Tibial nerve (tissue), 4 donors: ENCODE data around the gene SYCP2. TPM values are rescaled to one million over a fixed set of nuclear protein-coding genes. Genes with fewer than 3 reads are reported as not detected.

Experiments
- DNase-seq, 2 donors: peaks; one replicate each; pipeline ENCODE4 v3.0.0-alpha.2; 2019; ENCODE audit warnings: low spot score in 2 of 2
- H3K27ac ChIP-seq, 4 donors: fragments of 200-600 bp; sonication (generic) in 3 of 4; one replicate each; pipeline ENCODE4 v1.5.1; 2017 to 2019; ENCODE audit warnings: mild to moderate bottlenecking in 1 of 4
- H3K27me3 ChIP-seq, 2 donors: fragments of 200-600 bp; sonication (generic) in 1 of 2; one replicate each; pipeline versions ENCODE4 v1.5.1 to v1.6.0; 2017 to 2019
- H3K36me3 ChIP-seq, 3 donors: fragments of 200-600 bp; sonication (generic); one replicate each; pipeline ENCODE4 v1.5.1; 2018 to 2019
- H3K4me1 ChIP-seq, 4 donors: fragments of 200-600 bp; sonication (generic) in 3 of 4; one replicate each; pipeline ENCODE4 v1.5.1; 2017 to 2019
- H3K4me3 ChIP-seq, 4 donors: fragments of 200-600 bp; sonication (generic) in 3 of 4; one replicate each; pipeline ENCODE4 v1.5.1; 2017 to 2019; ENCODE audit warnings: mild to moderate bottlenecking in 1 of 4, moderate library complexity in 1 of 4
- H3K9me3 ChIP-seq, 4 donors: fragments of 200-600 bp; sonication (generic) in 3 of 4; one replicate each; pipeline ENCODE4 v1.5.1; 2017 to 2019
- CTCF ChIP-seq, 5 experiments: fragments of 200-600 bp in 3 of 5; fragments of 450-650 bp in 2 of 5; sonication (generic) in 3 of 5; IDR thresholded peaks; one replicate each; pipeline ENCODE4 v1.5.1; 2016 to 2019; ENCODE audit warnings: antibody characterized with exemption in 5 of 5, mild to moderate bottlenecking in 3 of 5, moderate library complexity in 2 of 5
- EP300 ChIP-seq, 2 donors: sonication (generic); formaldehyde crosslinking; IDR thresholded peaks; one replicate each; pipeline ENCODE4 v1.6.1; 2017; ENCODE audit warnings: antibody characterized with exemption in 2 of 2, mild to moderate bottlenecking in 1 of 2
- POLR2A ChIP-seq, 2 donors: fragments of 450-650 bp; IDR thresholded peaks; one replicate each; pipeline ENCODE4 v1.6.1; 2017; ENCODE audit warnings: antibody characterized with exemption in 2 of 2, mild to moderate bottlenecking in 2 of 2, moderate library complexity in 2 of 2
- WGBS, 2 donors: methylation state at CpG; one replicate each; pipeline ENCODE4 v1.1.5; 2018; 5-methylcytosine and 5-hydroxymethylcytosine counted together
- total RNA-seq, 4 donors: library from RNA; depleted of rRNA; stranded (reverse); fragments of >200 nt; gene quantifications; one replicate each; pipeline ENCODE4 v1.1.0, GENCODE V29; 2016

SYCP2 gene
- total RNA-seq, 4 donors from 2014 or later: 3.1 to 4.2 (median 3.6) TPM

- Histone ChIP-seq H3K27me3 (no peaks in the 10 kb centered on the region), H3K9me3 (no peaks in the 10 kb centered on the region), H3K27ac (no peak overlapping the region), H3K36me3 (no peaks in the 10 kb centered on the region), H3K4me3 (no peak overlapping the region), H3K4me1 (no peaks in the 10 kb centered on the region)
- WGBS, 2 donors: 79 to 84% methylated on average over 2 of the region's 2 CpGs
- no peak for DNase-seq
- TF ChIP-seq POLR2A (IDR thresholded peaks at IDR 0.05): no peak
- no peak for TF ChIP-seq CTCF (IDR thresholded peaks at IDR 0.05)
Observed at GRCh38 chr20:59911041-59911440, 22.4 kb downstream of the SYCP2 start.

GRCh38 chr20:59908855-59909254, 24.6 kb downstream of the SYCP2 start:
- Histone ChIP-seq H3K27me3 (no peaks in the 10 kb centered on the region), H3K4me1 (no peaks in the 10 kb centered on the region), H3K9me3 (no peaks in the 10 kb centered on the region), H3K4me3 (no peak overlapping the region), H3K36me3 (no peaks in the 10 kb centered on the region), H3K27ac (no peak overlapping the region)
- TF ChIP-seq CTCF (IDR thresholded peaks at IDR 0.05): no peak
- TF ChIP-seq POLR2A (IDR thresholded peaks at IDR 0.05): no peak
- TF ChIP-seq EP300 (IDR thresholded peaks at IDR 0.05): no peak
- 78 to 86% methylated on average over 5 of the region's 5 CpGs for WGBS, 2 donors
- no peak for DNase-seq

DNA sequence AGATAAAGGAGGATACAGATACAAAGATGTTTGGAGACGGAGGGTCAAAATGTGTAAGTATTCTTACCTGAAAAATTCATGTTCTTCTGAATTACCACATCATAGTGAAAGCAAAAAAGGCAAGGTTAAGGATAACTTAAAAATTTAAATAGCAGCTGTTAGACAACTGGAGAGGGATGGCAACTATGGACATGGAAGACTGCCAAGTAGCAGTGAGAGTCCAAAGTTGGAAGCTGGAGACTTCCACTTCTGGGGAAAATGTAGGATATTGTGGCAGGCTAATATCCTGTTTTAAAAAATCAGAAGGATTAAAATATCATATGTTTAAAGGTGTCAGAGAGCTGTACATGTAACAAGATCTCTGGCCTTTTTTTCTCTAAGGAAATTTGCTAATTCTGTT, 29.8 kb downstream of the SYCP2 start:
- no peak overlapping the region for H3K4me3 ChIP-seq
- 89 to 93% methylated on average over 1 of the region's 1 CpG for WGBS, 2 donors
- H3K4me1 ChIP-seq: no peaks in the 10 kb centered on the region

GRCh38 chr20:59902470-59902869, 31.0 kb downstream of the SYCP2 start:
- H3K27ac ChIP-seq: no peak overlapping the region
- no peak overlapping the region for H3K4me3 ChIP-seq
- TF ChIP-seq EP300 (IDR thresholded peaks at IDR 0.05): no peak
- no peak for TF ChIP-seq POLR2A (IDR thresholded peaks at IDR 0.05)
- TF ChIP-seq CTCF (IDR thresholded peaks at IDR 0.05): no peak
- DNase-seq: no peak
- H3K27me3 ChIP-seq: no peaks in the 10 kb centered on the region
- H3K9me3 ChIP-seq: no peaks in the 10 kb centered on the region
- 96% methylated on average over 3 of the region's 3 CpGs for WGBS, 2 donors
- no peaks in the 10 kb centered on the region for H3K4me1 ChIP-seq
- peaks cover 0 to 6% (median 0%) of the 10 kb centered on the region in 3 donors for H3K36me3 ChIP-seq

More for the DNA sequence above, 29.8 kb downstream of the SYCP2 start:
- no peak overlapping the region for H3K27ac ChIP-seq
- H3K36me3 ChIP-seq: no peaks in the 10 kb centered on the region
- TF ChIP-seq EP300 (IDR thresholded peaks at IDR 0.05) (no peak), POLR2A (IDR thresholded peaks at IDR 0.05) (no peak), CTCF (IDR thresholded peaks at IDR 0.05) (no peak)
- no peaks in the 10 kb centered on the region for H3K27me3 ChIP-seq
- no peaks in the 10 kb centered on the region for H3K9me3 ChIP-seq
- no peak for DNase-seq

- Histone ChIP-seq H3K9me3 (no peaks in the 10 kb centered on the region), H3K4me1 (no peaks in the 10 kb centered on the region), H3K36me3 (peaks cover 0 to 6% (median 0%) of the 10 kb centered on the region in 3 donors), H3K27me3 (no peaks in the 10 kb centered on the region), H3K4me3 (no peak overlapping the region), H3K27ac (no peak overlapping the region)
- TF ChIP-seq EP300 (IDR thresholded peaks at IDR 0.05) (no peak), CTCF (IDR thresholded peaks at IDR 0.05) (no peak), POLR2A (IDR thresholded peaks at IDR 0.05) (no peak)
- no peak for DNase-seq
- 92 to 95% methylated on average over 1 of the region's 1 CpG for WGBS, 2 donors
Observed at GRCh38 chr20:59895908-59896307, 37.5 kb downstream of the SYCP2 start.
